Panc1 (cell line): Measurements from ENCODE around the gene ECT2.
"Not testable (repeated sequence)": the region's sequence is repeated elsewhere in the genome, so short reads cannot be mapped to it uniquely, and the experiment has no call there.

ENCODE experiments used
- CTCF ChIP-seq: fragments of 450-650 bp; IDR thresholded peaks from 2 replicates; pipeline ENCODE4 v1.5.1; 2017; ENCODE audit warnings: mild to moderate bottlenecking
- POLR2AphosphoS5 ChIP-seq: IDR thresholded peaks from 2 replicates; pipeline ENCODE4 v1.6.1; 2012; ENCODE audit warnings: mild to moderate bottlenecking, low read depth, low read length, moderate library complexity
- SIN3A ChIP-seq: IDR thresholded peaks from 2 replicates; pipeline ENCODE4 v1.6.1; 2012; ENCODE audit warnings: low read depth, mild to moderate bottlenecking, low read length, moderate library complexity, borderline replicate concordance; ENCODE audit not compliant: insufficient read depth
- TCF7L2 ChIP-seq: IDR thresholded peaks from 2 replicates; pipeline ENCODE4 v1.6.1; 2011; ENCODE audit warnings: mild to moderate bottlenecking, low read depth, low read length, inconsistent platforms

- TF ChIP-seq CTCF, TCF7L2, POLR2AphosphoS5, SIN3A: not testable (repeated sequence)
Measured at GRCh38 chr3:172722536-172723040, 27.9 kb upstream of the ECT2 start.
